GM19468 (cell line): ENCODE results near the gene CBL.

Source experiments
- ATAC-seq: cut with Tn5 transposase; IDR thresholded peaks from one replicate; pipeline ENCODE4 v1.9.1; 2021; ENCODE audit warnings: mild to moderate bottlenecking, moderate library complexity, moderate number of reproducible peaks; ENCODE audit not compliant: unreplicated experiment; ENCODE audit errors: extremely low read depth

CBL gene

DNA sequence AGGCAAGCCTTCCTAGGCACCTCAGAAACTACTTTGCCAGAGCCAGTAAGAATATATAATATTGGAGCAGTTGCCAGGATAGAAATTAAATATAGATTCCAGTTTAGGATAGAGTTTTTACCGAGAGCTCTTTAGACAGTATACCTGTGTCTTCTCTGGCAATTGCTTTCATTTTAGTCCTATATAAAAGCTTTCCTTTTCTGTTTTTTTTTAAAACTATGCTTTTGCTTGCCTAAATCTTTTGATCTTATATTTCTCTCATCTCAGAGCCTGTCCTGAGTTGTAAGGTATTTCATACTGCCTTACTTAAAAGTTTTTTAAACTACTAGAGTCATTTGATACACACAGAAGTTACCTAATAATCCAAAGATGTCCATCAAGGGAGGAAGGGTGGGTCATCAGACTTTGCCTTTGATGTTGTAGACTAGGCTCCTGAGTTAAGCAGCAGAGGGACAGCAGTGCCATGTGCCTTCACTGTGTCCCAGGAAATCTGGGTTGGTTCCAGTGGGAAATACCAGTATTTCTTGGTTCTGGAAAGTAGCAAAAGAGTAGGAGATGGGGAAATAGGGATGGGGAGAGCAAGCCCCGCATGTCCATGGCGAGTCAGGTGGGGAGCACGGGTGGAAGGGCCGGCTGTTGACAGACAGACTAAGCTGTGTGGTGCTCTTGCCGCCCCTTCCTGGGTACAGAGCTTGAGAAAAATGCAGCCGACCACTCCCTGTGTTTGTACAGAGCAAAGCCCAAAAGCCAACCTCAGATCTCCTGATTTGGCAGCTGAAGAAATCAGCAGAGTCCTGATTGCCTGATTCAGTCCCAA lies 99.6 kb downstream of the CBL start:
- no peak for ATAC-seq

- no peak for ATAC-seq
These were observed 100.3 kb downstream of the CBL start for GRCh38 chr11:119306373-119306890.

GRCh38 chr11:119307219-119307618 lies 101.1 kb downstream of the CBL start:
- no peak for ATAC-seq

DNA sequence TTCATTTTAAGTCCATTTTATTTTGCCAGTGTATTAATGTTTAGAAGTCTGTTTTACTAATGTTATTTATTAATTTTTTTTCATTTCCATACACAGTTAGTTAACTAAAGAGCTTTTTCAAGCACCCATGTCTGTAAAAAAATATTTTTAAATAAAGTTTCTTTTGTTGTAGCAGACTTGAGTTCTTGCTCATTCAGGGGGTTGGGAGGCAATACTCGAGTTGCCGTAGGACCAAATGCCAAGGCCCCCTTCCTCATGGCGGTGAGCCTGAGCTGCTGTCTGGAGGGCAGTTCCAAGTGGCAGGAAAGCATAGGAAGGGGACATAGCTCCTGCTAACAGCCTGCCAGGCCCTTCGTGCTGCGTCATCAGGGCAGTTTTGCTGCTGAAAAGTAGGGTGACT lies 101.8 kb downstream of the CBL start:
- no peak for ATAC-seq

DNA sequence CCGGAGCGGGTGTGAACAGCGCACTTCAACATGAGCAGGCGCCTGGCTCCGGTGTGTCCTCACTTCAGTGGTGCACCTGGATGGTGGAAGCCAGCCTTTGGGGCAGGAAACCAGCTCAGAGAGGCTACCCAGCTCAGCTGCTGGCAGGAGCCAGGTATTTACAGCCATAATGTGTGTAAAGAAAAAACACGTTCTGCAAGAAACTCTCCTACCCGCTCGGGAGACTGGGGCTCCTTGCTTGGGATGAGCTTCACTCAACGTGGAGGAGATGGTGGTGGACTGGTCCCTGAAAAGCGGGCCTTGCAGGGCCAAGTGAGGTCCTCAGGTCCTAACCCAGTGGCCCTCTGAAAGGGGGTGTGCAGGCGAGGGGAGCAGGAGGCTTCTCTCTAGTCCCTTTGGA lies 103.3 kb downstream of the CBL start:
- no peak for ATAC-seq

DNA sequence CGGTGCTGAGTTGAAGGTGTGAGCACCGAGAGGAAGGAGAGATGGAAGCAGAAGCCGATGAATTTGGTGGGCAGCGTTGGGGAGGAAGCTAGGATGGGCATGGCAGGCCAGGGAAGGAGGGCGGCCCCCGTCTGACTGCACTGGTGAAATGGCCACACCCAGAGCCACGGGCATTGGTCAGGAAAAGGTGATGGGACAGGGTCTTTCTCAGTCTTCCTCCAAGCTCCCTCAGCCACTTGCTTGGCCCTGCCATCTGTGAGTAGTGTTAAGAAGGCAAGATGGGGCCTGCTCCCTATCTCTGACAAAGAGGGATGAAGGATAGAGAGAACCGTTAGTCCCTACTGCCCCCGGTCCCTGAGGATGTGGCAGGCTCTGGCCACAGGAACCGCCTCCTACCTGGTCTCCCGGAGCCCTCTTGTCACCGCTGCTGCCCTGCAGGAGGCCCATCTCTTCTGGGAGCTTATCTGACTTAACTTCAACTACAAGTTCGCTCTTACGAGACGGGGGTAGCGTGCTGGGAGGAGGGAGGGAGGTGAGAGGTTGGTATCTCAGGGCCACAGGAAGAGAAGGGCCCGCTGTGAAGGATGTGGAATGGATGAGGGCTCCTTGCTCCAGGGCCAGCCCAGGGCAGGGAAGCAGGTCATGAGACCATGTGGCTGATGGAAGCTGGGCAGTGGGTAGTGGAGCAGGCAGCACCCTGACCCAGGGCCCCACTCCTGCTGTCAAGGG lies 104.0 kb downstream of the CBL start:
- no peak for ATAC-seq

DNA sequence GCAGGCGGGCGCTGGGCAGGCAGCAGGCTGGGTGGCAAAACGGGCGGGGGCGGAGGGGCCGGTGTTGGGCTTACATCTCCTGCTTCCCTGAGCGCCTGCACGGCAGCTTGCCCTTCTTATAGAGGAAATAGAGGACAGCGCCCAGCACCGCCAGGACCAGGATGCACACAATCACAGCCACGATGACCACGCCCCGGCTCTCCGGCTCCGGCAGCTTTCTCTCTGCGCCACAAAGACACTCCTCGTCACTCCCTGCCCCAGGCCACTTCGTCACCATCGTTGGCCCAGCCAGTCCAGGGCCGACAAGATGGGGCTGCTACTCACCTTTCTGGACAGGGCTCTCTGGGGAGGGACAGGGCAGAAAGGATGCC lies 104.5 kb downstream of the CBL start:
- ATAC-seq: no peak

GRCh38 chr11:119314726-119315125 lies 108.6 kb downstream of the CBL start:
- no peak for ATAC-seq

GRCh38 chr11:119315131-119316015 lies 109.2 kb downstream of the CBL start:
- ATAC-seq: no peak

DNA sequence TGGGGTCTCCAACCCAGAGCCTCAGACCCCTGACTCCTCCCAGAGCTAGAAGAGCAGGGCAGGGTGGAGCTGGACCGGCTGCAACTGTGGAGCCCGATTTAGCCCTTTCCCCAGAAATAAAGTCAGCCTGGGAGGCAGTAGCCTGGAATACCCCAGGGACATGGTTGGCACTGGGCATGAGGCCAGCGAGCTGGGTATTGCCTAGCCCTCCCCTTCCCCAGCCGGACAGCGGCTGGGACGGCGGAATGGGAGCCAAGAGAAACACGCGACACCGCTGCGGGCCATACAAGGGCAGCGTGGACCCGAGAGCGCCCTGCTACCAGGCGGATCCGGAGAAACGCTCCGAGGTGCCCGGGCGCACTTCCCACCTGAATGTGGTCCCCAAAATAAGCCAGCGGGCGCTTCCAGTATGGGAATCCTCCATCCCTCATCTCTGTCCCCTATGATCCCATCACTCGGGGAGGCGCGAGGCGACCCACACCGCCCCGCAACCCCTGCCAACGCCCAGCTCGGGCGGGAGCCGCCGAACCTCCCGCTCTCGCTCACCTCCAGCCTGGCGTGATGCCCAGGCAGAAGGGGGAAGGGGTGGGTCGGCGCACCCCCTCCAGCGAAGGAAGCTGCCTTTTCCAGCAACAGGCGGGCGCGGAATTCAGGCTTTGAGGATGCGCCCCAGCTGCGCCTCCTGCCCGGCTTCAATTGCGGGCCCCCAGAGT lies 110.0 kb downstream of the CBL start:
- no peak for ATAC-seq

- no peak for ATAC-seq
These were observed 110.8 kb downstream of the CBL start, which contains the start of gene MCAM for GRCh38 chr11:119316729-119317591. MCAM (minus strand) TSS chr11:119317130; CDS start chr11:119317101, 29 bp downstream.

DNA sequence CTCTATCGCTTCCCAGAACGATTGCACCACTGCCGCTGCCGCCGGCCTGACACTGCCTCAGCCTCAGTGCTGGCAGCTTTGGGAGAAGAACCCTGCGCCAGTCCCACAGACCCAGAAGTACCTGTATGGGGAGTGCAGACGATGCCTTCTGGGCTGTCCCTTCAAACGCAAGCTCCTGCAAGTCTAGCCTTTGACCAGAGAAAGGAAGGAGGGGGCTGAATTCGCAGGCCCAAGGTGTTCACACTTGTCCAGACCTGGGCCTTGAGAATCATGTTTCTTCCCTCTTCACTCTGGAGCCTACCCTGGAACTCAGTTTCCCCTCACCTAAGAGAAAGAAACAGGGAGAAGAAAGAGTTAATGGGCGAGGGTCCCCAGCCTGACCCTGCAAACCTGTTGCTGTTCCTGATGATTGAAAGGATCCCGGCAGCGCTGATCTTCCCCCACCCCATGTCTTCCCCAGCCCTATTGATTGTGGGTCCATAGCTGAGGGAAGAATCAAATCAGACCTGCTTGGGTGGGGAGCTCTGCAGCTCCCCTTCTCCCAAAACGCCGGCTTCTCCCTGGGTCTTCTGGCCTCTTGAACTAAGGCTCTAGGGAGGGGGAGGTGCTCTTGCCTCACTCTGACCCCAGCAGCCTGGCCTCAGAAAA lies 111.6 kb downstream of the CBL start:
- no peak for ATAC-seq

DNA sequence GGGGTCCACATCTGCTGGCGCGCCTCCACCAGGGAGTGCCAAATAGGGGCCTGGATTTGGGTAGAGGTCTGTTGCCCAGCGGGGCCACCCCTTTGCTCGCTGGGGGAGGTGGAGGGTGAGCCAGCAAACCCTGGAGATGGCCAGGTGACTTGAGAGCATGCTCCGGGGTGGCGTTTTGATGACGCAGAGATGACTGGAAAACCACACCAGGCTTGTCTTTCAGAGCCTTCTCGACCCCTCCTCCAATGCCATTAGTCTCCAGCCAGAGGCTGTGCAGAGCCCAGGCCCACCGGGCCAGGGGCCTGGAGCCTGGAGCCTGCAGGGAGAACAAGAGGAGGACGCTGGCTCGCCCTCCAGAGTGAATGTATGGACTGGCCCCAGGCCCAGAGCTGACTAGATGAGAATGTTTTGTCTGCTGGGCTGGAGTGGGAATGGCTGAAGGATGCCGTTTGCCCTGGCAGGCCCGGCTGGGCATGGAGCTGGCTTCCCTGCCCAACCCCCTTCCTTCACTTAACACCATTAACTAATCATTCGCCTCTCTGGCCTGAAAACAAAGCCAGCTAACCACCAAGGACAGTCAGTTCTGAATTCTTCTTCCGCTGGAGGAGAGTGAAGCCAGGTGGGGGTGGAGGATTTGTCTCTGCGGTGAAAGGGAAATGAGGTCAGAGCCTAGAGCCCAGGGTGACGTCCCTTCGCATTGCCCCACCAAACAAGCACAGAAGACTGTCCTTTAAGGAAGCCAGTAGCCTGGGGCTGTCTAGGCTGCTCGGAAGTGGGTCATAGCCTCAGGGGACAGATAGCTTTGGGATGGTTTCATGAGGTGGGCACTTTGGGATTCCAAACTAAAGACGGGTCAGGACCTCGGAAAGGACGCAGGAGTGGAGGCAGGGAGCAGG lies 112.3 kb downstream of the CBL start:
- no peak for ATAC-seq

DNA sequence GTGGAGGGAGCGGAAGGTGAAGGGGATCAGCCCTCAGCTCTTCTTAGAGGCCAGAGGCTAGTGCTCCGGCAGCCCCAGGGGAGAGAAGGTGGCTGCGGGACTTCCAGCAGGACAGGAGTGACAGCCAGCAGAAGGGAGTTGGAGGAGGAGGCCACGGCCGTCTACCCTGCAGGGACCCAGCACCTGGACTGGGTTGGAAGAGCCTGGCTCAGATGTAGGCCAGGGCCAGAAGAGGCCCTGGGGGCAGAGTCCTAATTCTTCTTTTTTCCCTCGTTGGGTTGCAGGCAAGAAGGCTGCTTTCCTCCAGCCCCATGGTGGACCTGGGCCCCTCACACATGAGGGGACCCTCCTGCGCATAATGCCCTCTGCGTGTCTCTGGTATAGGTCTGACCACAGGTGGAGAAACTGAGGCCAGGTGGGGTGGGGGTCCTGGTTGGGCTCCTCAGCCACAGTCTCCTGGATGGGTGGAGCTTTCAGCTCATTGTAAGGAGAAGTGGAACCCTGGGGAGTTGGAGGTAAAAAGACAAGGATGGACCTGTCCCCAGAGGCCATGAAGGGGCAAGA lies 113.1 kb downstream of the CBL start:
- no peak for ATAC-seq

- no peak for ATAC-seq
These were observed 113.6 kb downstream of the CBL start for GRCh38 chr11:119319700-119320239.

- ATAC-seq: no peak
These were observed 114.2 kb downstream of the CBL start for GRCh38 chr11:119320240-119320775.
